Smooth muscle cell (in vitro differentiated cells): Measurements from ENCODE around the gene ADCY1. TPM values are rescaled to one million over a fixed set of nuclear protein-coding genes. Genes with fewer than 3 reads are reported as not detected.

ENCODE experiments used
- DNase-seq: peaks from one replicate; lab custom pipeline; 2025; ENCODE audit not compliant: unreplicated experiment; lab: John Stamatoyannopoulos, UW
- H2AFZ ChIP-seq: fragments of 200-600 bp; sonication (generic); 2 replicates; pipeline ENCODE4 v1.6.0; 2016; ENCODE audit warnings: antibody characterized with exemption, low read depth, mild to moderate bottlenecking
- H3F3A ChIP-seq: fragments of 200-600 bp; sonication (generic); 2 replicates; pipeline ENCODE4 v1.6.0; 2017; ENCODE audit warnings: antibody characterized with exemption, low read depth
- H3K27ac ChIP-seq: fragments of 200-600 bp; sonication (generic); 2 replicates; pipeline ENCODE4 v1.5.1; 2016; ENCODE audit warnings: low read depth, mild to moderate bottlenecking
- H3K27me3 ChIP-seq: fragments of 200-600 bp; sonication (generic); 2 replicates; pipeline ENCODE4 v1.6.1; 2016; ENCODE audit warnings: low read depth, mild to moderate bottlenecking
- H3K36me3 ChIP-seq: fragments of 200-600 bp; sonication (generic); 2 replicates; pipeline ENCODE4 v1.5.1; 2016; ENCODE audit warnings: low read depth
- H3K4me1 ChIP-seq: fragments of 200-600 bp; sonication (generic); 2 replicates; pipeline ENCODE4 v1.5.1; 2016; ENCODE audit warnings: low read depth
- H3K4me2 ChIP-seq: fragments of 200-600 bp; sonication (generic); 2 replicates; pipeline ENCODE4 v1.6.0; 2016; ENCODE audit warnings: mild to moderate bottlenecking
- H3K4me3 ChIP-seq: fragments of 200-600 bp; sonication (generic); 2 replicates; pipeline ENCODE4 v1.5.1; 2016; ENCODE audit warnings: mild to moderate bottlenecking
- H3K79me2 ChIP-seq: fragments of 200-600 bp; sonication (generic); 2 replicates; pipeline ENCODE4 v1.6.0; 2016; ENCODE audit warnings: low read depth, mild to moderate bottlenecking
- H3K9ac ChIP-seq: fragments of 200-600 bp; sonication (generic); 2 replicates; pipeline ENCODE4 v1.6.0; 2016; ENCODE audit warnings: low read depth
- H3K9me3 ChIP-seq: fragments of 200-600 bp; sonication (generic); replicated peaks from 2 replicates; pipeline ENCODE4 v1.5.1; 2016; ENCODE audit warnings: low read depth
- H4K20me1 ChIP-seq: fragments of 200-600 bp; sonication (generic); 2 replicates; pipeline ENCODE4 v1.6.0; 2016; ENCODE audit warnings: low read depth
- WGBS: methylation state at CpG from one replicate; pipeline ENCODE4 v1.1.7; 2016; ENCODE audit warnings: low lambda C conversion rate; 5-methylcytosine and 5-hydroxymethylcytosine counted together
- polyA plus RNA-seq: library from polyadenylated mRNA; unstranded; fragments of >200 nt; fragmentation: Nextera tagmentation; extraction: Ambion mirVana; gene quantifications from 2 replicates; pipeline ENCODE4 v1.2.1, GENCODE V29; 2016
- total RNA-seq: library from RNA; depleted of rRNA; stranded (reverse); fragments of >200 nt; gene quantifications from 2 replicates; pipeline ENCODE4 v1.2.3, GENCODE V29; 2014
- TF ChIP-seq, protein P1 (sequence below): fragments of 200-600 bp; sonication (generic); IDR thresholded peaks from 2 replicates; pipeline ENCODE4 v1.5.1; 2017; ENCODE audit warnings: borderline replicate concordance, mild to moderate bottlenecking, antibody characterized with exemption; ENCODE audit not compliant: insufficient read depth, poor library complexity, severe bottlenecking

ADCY1 gene
- total and polyA plus RNA-seq, 2 experiments from 2014 or later = 0.22 TPM; not detected in 1

DNA sequence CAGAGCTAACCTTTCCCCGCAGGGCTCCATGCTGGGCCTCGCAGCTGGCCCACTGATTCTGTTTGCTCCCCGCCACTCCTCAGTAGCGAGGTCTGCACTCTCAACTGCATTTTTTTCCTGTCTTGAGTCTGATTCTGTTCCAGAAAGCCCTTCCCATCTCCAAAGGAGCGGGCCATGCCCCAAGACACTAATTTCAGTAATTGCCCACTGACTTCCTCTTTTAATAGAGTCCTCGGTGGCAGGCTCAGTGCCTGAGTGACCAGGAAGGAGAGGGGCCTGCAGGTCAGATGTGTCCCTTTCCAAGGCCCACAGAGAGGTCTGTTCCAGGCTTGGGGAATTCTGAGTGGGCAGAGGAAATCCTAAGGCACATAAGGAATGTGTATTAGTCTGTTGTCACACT is 77.4 kb downstream of the ADCY1 start:
- WGBS = 91% methylated on average over 6 of the region's 6 CpGs
- H3K9ac ChIP-seq = no peak overlapping the region
- H3K27ac ChIP-seq = no peak overlapping the region
- no peak for DNase-seq
- no peaks in the 10 kb centered on the region for H3K36me3 ChIP-seq
- peaks cover 3% of the 10 kb centered on the region for H3K27me3 ChIP-seq
- H3K4me2 ChIP-seq = no peak overlapping the region
- no peaks in the 10 kb centered on the region for H3F3A ChIP-seq
- H3K4me3 ChIP-seq = no peak overlapping the region
- no peak overlapping the region for H2AFZ ChIP-seq
- TF ChIP-seq, protein P1, sequence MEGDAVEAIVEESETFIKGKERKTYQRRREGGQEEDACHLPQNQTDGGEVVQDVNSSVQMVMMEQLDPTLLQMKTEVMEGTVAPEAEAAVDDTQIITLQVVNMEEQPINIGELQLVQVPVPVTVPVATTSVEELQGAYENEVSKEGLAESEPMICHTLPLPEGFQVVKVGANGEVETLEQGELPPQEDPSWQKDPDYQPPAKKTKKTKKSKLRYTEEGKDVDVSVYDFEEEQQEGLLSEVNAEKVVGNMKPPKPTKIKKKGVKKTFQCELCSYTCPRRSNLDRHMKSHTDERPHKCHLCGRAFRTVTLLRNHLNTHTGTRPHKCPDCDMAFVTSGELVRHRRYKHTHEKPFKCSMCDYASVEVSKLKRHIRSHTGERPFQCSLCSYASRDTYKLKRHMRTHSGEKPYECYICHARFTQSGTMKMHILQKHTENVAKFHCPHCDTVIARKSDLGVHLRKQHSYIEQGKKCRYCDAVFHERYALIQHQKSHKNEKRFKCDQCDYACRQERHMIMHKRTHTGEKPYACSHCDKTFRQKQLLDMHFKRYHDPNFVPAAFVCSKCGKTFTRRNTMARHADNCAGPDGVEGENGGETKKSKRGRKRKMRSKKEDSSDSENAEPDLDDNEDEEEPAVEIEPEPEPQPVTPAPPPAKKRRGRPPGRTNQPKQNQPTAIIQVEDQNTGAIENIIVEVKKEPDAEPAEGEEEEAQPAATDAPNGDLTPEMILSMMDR = no peak
- no peaks in the 10 kb centered on the region for H4K20me1 ChIP-seq
- no peaks in the 10 kb centered on the region for H3K4me1 ChIP-seq
- H3K79me2 ChIP-seq = no peaks in the 10 kb centered on the region
- H3K9me3 ChIP-seq = no peaks in the 10 kb centered on the region

DNA sequence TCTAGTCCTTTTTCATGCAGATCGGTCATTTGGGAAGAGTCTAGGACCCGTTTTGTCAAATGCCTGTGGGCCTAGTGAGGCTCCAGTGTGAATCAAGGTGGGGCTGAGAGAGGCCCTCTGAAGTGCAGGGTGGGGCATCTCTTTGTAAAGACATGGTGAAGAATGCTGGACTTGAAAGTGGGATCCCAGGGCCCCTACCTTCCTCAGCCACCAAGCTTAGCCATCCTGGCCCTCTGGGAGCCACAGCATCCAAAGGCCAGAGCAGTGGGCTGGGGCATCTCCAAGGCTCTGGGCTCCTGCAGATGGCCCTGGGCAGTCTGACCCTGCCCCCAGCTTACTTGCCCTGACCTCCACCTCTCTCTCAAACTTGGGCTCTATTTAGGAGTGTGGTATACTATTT is 78.5 kb downstream of the ADCY1 start:
- Histone ChIP-seq H3K9ac (no peak overlapping the region), H3K4me3 (no peak overlapping the region), H3K27me3 (peaks cover 3% of the 10 kb centered on the region), H3K79me2 (no peaks in the 10 kb centered on the region), H3F3A (no peaks in the 10 kb centered on the region), H4K20me1 (no peaks in the 10 kb centered on the region), H2AFZ (no peak overlapping the region), H3K4me2 (no peak overlapping the region), H3K36me3 (no peaks in the 10 kb centered on the region), H3K4me1 (no peaks in the 10 kb centered on the region), H3K9me3 (no peaks in the 10 kb centered on the region), H3K27ac (no peak overlapping the region)
- WGBS = 71% methylated on average over 2 of the region's 2 CpGs
- TF ChIP-seq, protein P1 = no peak
- DNase-seq = no peak

GRCh38 chr7:45653209-45653907 is 79.2 kb downstream of the ADCY1 start:
- H3K4me2 ChIP-seq = no peak overlapping the region
- no peaks in the 10 kb centered on the region for H3K79me2 ChIP-seq
- no peak overlapping the region for H2AFZ ChIP-seq
- H3K36me3 ChIP-seq = no peaks in the 10 kb centered on the region
- H3K27ac ChIP-seq = no peak overlapping the region
- H3K4me1 ChIP-seq = no peaks in the 10 kb centered on the region
- DNase-seq = no peak
- H3K9me3 ChIP-seq = no peaks in the 10 kb centered on the region
- no peak overlapping the region for H3K4me3 ChIP-seq
- H3K9ac ChIP-seq = no peak overlapping the region
- peaks cover 3% of the 10 kb centered on the region for H3K27me3 ChIP-seq
- TF ChIP-seq, protein P1 = no peak
- WGBS = 89% methylated on average over 4 of the region's 4 CpGs
- H3F3A ChIP-seq = no peaks in the 10 kb centered on the region
- H4K20me1 ChIP-seq = no peaks in the 10 kb centered on the region

DNA sequence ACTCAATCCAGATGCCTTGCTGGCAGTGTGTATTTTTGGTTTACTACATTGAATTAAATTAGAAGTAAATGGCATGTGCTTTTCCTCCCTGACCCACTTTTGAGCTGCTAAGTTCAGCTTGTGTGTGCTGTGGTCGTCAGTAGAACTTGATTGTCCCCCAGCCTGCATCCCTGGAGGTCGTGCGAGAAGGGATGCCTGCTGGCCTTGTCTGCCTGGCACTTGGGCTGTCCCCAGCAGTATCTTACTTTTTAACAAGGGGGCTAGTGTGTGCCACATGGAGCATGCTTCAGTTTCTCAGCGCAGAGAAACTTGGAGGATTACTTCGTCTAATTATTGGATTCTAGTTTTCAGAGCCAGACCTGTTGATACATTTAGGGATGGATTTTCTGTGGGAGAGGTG is 80.2 kb downstream of the ADCY1 start:
- Histone ChIP-seq H3K9me3 (no peaks in the 10 kb centered on the region), H3K4me1 (no peaks in the 10 kb centered on the region), H3F3A (no peaks in the 10 kb centered on the region), H3K4me2 (no peak overlapping the region), H2AFZ (no peak overlapping the region), H3K36me3 (no peaks in the 10 kb centered on the region), H4K20me1 (no peaks in the 10 kb centered on the region), H3K9ac (no peak overlapping the region), H3K27me3 (peaks cover 3% of the 10 kb centered on the region), H3K79me2 (no peaks in the 10 kb centered on the region), H3K4me3 (no peak overlapping the region), H3K27ac (no peak overlapping the region)
- TF ChIP-seq, protein P1 = no peak
- DNase-seq = no peak
- 94% methylated on average over 5 of the region's 5 CpGs for WGBS
